ENCODE results near the gene FAM78B.

The FAM78B gene

DNA sequence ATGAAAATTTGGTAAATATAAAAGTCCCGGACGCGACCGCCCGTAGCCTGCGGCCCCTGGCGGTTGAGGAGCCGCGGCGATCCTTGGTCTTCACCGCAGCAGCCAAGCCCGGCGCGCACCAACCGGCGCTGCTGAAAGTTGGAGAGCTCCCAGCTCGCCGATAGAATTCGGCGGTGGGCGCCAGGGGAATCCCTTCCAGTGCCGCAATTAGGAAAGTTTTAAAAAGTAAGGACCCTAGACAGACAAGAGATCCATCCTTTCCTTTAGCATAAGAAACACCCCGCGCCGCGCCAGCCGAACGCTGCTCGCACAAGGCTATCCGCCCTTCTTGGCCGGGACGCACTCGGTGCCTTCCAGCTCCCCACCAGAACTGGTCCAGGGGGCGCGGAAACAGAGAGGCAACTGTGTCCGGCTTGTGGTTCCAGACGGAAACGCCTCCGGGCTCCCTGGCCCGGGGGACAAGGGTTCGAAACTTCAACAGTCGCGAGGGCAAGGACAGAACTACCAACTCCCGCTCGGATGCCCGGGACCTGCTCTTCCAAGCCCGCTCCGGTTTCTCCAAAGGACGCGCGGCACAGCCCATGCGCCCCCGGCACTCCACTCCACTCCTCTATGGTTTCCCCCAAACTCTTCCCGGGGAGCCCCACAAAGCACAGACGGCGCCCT lies 1.7 kb downstream of the FAM78B start:
- DNase-seq (ENCODE audit: low read depth, low spot score), result no peak

DNA sequence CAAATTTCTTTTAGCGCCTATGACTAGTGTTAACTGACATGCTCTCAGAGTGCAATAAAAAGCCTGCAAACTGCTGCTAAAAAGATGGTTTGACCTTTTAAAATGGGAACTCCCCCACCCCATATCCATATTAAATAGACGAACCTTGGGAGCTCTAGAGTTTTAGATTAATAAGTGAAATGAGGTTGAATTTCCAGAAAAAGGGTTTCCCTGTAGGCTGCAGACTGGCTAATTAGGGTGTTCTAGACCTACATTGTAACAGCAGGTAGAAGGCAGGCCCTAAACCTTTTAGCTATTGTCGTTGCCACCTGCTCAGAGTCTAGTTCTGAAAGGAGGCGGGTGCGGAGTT lies 2.2 kb downstream of the FAM78B start:
- no peak for DNase-seq (ENCODE audit: low read depth, low spot score)

DNA sequence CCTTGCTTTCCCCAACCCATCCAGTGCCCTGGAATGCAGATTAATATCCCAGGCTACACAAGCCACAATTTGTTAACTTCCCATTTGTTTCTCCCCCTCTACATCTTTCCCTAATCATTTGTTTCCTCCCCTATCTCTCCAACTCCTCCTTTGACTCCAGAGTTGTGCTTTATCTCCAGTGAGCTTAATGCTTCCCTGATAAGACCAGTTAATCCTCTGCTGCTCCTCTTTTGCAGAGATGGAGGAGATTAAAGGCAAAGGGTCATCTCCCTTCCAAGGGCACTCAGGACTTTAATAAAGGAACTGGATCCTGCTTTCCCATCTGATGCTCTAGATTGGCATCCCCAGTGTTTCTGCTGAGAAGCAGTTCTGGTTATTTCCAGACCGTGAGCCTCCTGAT lies 7.1 kb downstream of the FAM78B start:
- no peak for DNase-seq (ENCODE audit: low read depth, low spot score)

DNA sequence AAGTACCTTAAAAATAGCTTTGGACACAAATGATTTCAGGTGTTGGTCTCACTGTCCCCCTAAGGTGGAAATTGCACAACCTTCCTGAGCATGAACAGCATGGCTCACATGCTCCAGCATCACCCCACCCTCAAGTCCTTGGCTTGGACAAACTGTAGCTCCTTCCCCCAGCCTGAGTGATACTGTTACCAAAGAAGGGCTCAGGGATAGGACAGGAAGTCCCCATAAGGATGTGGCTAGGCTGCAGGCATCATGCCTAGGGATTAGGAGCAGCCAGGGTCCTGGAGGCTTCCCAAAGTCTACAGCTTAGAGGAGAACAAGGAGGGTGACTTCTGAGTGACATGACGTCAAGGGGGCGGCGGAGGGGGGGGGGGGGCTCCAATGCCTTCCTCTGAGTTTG lies 10.1 kb downstream of the FAM78B start:
- DNase-seq (ENCODE audit: low read depth, low spot score), result no peak

- no peak for DNase-seq (ENCODE audit: low read depth, low spot score)
These were observed 11.7 kb downstream of the FAM78B start for GRCh38 chr1:166155108-166155507.

GRCh38 chr1:166153525-166154314 lies 13.1 kb downstream of the FAM78B start:
- DNase-seq (ENCODE audit: low read depth, low spot score), result no peak

- DNase-seq (ENCODE audit: low read depth, low spot score), result no peak
These were observed 13.8 kb downstream of the FAM78B start for GRCh38 chr1:166152978-166153377.

DNA sequence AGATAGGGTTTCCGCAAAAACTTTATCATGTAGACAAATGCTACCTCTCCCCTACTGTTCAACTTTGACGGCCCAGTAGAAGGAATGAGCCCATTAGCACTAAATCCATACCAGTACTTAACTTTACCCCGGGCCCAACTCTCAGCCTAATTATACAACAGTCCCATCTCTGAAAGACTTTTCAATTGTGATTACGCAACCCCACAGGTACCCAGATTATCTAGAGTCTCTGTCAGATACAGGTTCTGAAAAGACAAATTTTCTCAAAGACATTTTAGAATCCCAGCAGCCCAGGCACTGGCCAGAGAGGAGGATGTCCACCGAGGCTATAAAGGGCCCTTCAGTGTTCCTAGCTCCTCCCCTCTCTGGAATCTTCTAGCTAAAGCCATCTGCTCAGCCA lies 15.0 kb downstream of the FAM78B start:
- no peak for DNase-seq (ENCODE audit: low read depth, low spot score)

- no peak for DNase-seq (ENCODE audit: low read depth, low spot score)
These were observed 21.3 kb downstream of the FAM78B start for GRCh38 chr1:166145499-166145898.

DNA sequence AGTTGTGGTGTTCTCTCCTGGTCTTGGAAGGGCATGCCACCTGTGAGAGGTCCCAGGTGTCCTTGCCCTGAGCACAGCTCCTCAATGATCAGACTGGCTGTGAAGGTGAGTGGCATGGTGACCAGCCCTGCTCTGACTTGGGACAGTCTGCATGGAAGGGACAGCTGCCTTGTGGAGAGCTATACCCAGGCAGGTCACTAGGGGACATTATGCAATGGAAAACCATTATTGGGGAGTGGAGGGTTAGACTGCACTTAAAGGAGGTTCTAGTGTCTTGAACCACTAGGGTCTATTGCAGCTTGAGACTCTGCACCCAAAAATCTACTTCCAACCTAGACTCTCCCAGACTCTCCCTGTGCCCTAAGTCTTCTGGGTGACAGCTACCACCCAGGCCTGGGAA lies 24.8 kb downstream of the FAM78B start:
- DNase-seq (ENCODE audit: low read depth, low spot score), result no peak

- no peak for DNase-seq (ENCODE audit: low read depth, low spot score)
These were observed 26.6 kb downstream of the FAM78B start for GRCh38 chr1:166140251-166140650.

DNA sequence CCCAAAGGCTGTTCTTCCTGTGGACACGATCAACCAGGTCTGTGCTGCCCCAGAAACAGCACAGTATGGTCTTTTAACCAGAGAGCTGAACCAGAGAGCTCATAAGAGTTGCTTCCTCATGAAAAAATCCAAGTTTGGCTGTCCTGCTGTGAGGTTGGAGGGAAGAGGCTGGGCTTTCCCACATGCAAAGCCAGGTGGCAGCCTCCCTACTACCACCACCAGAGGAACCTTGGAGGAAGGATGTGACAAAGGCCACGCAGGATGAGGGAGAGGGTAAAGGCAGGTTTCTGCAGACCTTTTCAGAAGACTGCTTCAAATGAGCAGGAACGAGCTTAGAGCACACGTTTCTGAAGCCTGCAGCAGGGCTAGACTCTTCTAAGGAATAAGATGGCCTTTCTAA lies 27.1 kb downstream of the FAM78B start:
- no peak for DNase-seq (ENCODE audit: low read depth, low spot score)

DNA sequence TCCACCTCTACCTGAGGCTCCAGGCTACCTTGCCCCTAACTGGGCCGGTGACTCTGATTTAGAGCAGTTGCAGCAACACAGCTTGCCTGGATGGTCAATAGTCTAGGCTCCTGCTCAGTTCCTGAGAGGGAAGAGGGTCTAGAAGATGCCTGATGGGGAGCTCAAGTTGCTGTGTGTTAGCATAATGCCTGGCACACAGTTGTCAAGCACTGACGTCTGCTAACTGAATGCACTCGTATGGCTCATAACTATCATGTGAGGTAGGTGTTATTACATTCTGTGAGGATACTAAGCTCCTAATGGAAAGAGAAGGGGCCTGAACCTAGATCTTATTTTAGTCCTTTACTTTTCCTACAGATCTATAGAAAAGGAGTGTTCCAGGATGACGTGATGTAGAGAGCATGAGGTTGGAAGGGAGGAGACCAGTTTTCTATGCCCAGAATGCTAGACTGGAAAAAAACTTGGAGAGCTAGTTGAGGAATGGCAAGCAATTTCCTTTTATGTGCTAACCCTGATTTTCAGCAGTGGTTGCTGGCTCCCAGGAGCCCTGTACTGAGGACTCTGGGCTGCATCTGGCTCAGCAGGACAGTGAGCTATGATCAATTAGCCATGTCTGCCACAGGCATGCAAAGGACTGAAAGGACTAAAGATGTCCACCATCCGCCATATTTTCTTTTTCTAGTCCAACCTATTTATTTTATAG lies 30.0 kb downstream of the FAM78B start:
- DNase-seq (ENCODE audit: low read depth, low spot score), result no peak

DNA sequence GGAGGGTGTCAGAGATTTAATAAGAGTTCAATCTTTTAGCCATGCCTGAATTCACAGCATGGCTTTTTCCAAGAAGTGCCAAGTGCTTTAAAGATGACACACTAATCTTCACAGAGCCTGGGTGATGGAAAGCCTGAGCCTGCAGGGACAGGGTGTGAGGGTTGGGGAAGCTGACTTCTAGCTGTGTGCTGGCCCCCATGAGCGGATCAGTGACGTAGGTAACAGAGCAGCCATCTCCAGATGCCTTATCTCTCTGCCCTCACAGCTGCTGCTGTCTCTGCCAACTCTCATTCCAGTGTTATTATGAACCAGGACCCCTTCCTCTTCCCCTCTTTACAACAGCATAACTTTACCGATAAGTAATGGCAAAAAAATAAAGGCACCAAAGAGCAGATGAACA lies 30.6 kb downstream of the FAM78B start:
- no peak for DNase-seq (ENCODE audit: low read depth, low spot score)

GRCh38 chr1:166133857-166134256 lies 32.9 kb downstream of the FAM78B start:
- no peak for DNase-seq (ENCODE audit: low read depth, low spot score)

- no peak for DNase-seq (ENCODE audit: low read depth, low spot score)
These were observed 33.4 kb downstream of the FAM78B start for GRCh38 chr1:166133276-166133841.

DNA sequence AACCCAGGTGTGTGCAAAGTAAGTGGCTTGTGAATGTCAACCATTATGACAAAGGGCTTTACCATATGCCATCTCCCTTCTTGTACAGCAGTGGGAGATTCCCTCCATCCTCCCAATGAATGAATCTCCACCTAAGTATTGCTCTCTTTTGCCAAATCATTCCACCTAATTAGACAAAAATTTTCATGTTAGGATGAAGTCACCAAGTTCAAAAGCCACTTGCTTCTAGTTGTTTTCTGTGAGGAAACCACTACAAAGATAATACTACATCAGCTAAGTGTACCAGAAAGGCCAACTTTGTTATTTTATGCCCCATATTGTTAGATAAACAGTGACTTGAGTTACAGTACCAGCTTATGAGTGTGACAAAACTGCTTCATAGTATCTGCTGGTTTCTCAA lies 34.3 kb downstream of the FAM78B start:
- DNase-seq (ENCODE audit: low read depth, low spot score), result no peak

GRCh38 chr1:166129006-166129405 lies 37.8 kb downstream of the FAM78B start:
- DNase-seq (ENCODE audit: low read depth, low spot score), result no peak

DNA sequence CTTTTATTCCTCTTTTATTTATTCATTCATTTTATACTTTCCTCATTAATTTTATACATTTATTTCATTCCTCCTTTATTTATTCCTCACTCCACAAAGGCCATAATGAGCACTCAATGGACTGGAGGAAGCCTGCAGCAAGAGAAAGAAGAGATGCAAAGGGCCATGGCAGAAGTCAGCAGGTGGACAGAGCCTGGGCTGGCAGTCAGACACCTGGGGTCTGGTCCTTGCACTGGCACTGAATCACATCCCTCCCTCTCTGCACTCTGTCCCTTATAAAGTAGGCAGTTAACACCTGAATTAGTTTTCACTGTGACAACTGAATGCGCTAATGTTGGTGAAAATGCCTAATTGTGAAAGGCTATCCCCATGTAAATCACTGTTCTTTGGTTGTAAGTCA lies 38.6 kb downstream of the FAM78B start:
- no peak for DNase-seq (ENCODE audit: low read depth, low spot score)

- DNase-seq (ENCODE audit: low read depth, low spot score), result no peak
These were observed 39.8 kb downstream of the FAM78B start for GRCh38 chr1:166127003-166127402.

DNA sequence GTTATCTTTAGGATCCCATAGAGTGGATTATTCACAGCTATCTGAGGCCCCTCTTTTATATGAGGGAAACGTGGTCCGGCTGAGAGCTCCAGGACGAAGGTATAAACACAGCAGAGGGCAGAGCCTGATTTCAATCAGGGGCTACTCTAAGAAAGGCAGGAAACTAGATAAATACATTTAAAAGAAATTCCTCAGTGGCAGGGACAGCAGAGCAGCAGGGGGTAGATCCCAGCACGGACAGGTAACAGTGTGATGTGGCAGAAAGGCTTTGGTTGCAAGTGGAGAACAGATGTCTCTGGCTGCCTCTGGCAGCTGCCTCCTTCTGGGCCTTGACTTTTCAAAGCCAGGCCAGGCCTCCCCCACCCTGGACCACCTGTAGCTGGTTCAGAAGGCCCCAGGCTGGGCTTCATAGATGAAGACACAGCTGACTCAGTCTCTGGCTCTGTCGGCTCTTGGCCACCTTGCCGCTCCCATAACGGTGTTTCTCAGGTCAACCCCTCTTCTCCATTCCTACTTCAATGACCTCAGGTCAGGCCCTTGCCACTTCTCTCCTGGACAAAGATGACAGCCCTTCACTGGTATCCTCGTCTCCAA lies 43.8 kb downstream of the FAM78B start:
- no peak for DNase-seq (ENCODE audit: low read depth, low spot score)

GRCh38 chr1:166121010-166121409 lies 45.8 kb downstream of the FAM78B start:
- DNase-seq (ENCODE audit: low read depth, low spot score), result no peak
